ENCODE measurements around the gene AADAC.
"Not testable (repeated sequence)": the region's sequence is repeated elsewhere in the genome, so short reads cannot be mapped to it uniquely, and the experiment has no call there.

Gene AADAC

DNA sequence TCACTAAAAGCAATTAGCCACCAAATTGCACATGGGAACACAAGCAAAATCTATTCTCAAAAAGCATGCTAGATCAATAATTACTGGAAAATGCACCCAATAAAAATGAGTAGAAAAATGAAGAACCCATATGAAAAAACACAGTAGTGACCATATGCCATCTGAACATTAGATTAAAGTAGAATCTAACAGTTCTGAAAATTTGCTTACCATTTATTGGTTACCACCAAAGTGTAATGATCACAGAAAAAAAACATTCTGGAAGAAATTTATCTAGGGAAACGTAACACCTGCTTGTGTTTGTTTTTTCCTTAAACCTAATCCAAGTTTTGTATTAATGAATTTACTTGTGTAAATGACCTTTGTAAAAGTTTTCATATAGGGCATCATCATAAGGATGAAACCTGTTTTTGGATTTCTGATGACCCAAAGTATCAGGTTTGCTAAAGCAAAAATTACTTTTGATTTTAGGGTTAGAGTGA is 37.6 kb upstream of the AADAC start:
- Mint-ChIP-seq H3K4me1 (no peaks in the 10 kb centered on the region), H3K27me3 (ENCODE audit: low read depth) (no peaks in the 10 kb centered on the region), H3K36me3 (ENCODE audit: low read depth) (no peaks in the 10 kb centered on the region), H3K9me3 (no peaks in the 10 kb centered on the region), H3K27ac (no peak overlapping the region), H3K4me3 (no peak overlapping the region)
- TF ChIP-seq, protein P1, sequence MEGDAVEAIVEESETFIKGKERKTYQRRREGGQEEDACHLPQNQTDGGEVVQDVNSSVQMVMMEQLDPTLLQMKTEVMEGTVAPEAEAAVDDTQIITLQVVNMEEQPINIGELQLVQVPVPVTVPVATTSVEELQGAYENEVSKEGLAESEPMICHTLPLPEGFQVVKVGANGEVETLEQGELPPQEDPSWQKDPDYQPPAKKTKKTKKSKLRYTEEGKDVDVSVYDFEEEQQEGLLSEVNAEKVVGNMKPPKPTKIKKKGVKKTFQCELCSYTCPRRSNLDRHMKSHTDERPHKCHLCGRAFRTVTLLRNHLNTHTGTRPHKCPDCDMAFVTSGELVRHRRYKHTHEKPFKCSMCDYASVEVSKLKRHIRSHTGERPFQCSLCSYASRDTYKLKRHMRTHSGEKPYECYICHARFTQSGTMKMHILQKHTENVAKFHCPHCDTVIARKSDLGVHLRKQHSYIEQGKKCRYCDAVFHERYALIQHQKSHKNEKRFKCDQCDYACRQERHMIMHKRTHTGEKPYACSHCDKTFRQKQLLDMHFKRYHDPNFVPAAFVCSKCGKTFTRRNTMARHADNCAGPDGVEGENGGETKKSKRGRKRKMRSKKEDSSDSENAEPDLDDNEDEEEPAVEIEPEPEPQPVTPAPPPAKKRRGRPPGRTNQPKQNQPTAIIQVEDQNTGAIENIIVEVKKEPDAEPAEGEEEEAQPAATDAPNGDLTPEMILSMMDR (IDR thresholded peaks at IDR 0.05; ENCODE audit: unreplicated experiment in 3 of 3), result no peak

DNA sequence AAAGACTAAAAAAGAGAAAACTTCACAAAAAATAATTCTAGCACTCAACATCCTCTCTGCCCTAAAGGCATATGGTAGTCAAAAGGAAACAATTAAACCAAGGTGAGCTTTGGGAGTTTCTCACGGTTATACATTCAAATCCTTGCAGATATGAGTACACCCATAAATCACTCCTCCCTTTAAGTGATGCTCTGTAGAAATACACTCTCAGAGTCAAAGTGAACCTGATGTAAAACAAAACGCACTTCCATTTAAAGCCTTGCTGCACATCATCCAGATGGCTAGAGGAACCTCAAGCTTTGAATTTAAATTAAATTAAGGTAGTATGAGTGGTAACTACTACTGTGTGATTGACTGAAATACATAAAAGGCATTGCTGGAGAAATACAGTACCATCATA is 36.0 kb upstream of the AADAC start:
- TF ChIP-seq, protein P1 (IDR thresholded peaks at IDR 0.05; ENCODE audit: unreplicated experiment in 3 of 3), result no peak
- Mint-ChIP-seq H3K4me3 (no peak overlapping the region), H3K36me3 (ENCODE audit: low read depth) (no peaks in the 10 kb centered on the region), H3K9me3 (no peaks in the 10 kb centered on the region), H3K27ac (no peak overlapping the region), H3K27me3 (ENCODE audit: low read depth) (no peaks in the 10 kb centered on the region), H3K4me1 (no peaks in the 10 kb centered on the region)

DNA sequence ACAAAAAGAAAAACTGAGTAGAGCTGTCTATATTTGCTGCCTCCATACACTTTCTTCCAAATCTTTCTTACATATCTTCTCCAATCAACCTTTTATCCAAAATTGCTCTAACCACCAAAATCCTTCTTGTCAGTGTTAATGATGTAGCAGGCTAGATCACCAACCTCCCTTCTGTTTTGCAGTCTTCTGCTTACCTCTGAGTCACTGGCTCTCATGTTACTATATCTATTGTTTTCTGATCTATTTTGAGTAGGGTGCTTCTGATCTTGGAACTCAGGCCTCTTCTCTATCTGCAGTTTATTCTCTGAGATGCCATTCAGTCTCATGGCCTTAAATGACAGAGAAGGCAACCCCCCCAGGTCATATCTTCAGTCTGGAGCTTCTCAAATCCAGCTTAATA is 26.3 kb upstream of the AADAC start:
- Mint-ChIP-seq H3K27ac (no peak overlapping the region), H3K4me3 (no peak overlapping the region), H3K27me3 (ENCODE audit: low read depth) (no peaks in the 10 kb centered on the region), H3K4me1 (no peaks in the 10 kb centered on the region), H3K9me3 (peaks cover 2% of the 10 kb centered on the region), H3K36me3 (ENCODE audit: low read depth) (no peaks in the 10 kb centered on the region)
- TF ChIP-seq, protein P1 (IDR thresholded peaks at IDR 0.05; ENCODE audit: unreplicated experiment in 3 of 3), result no peak

DNA sequence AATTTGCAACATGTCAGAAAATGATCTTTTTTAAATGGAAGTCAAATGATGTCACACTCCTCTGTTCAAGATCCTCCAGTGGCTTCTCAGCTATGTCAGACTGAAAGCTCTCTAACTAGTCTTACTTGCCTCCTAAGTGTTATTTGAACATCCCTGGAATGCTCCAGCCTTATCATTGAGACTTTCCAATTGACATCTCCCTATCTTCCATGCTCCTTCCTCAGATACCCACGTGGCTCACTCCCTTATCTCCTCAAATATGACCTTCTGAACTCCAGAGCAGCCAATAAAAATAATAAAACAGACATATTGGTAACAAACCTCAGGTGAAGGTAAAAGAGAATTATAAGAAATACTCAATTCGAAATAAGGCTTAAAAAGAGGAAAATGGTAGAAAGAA is 25.5 kb upstream of the AADAC start:
- H3K9me3 Mint-ChIP-seq, result peaks cover 2% of the 10 kb centered on the region

DNA sequence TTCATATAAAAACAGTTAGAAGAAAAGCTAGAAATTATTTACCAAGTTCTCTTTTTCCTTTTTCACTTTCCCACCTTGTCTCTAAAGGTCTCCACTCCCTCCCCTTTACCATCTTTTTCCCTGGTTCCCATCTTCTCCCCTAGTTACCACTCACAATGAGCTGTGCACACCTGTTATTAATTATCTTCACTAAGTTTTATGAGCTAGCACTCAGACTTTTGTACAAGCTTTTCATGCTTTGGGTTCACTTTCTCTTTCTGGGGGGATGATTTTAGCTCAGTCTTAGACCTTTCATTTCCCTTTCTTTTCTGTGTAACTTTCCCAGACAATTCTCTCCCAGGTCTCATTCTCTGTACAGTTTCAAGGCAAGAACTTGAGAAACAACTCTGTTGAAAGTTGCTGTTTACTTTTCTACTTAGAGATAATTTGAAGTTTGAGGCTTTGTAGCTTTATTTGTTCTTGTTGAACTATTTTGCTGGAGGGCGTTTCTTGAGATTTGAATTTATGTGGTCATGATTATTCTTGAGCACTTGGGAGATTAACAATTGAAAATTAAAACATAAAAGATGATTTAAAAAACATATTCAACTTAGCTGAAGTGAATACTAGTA is 24.0 kb upstream of the AADAC start:
- no peaks in the 10 kb centered on the region for H3K36me3 Mint-ChIP-seq (ENCODE audit: low read depth)
- no peak overlapping the region for H3K4me3 Mint-ChIP-seq

More for the DNA sequence above, 25.5 kb upstream of the AADAC start:
- H3K4me1 Mint-ChIP-seq, result no peaks in the 10 kb centered on the region
- no peak overlapping the region for H3K4me3 Mint-ChIP-seq
- H3K27ac Mint-ChIP-seq, result no peak overlapping the region
- no peaks in the 10 kb centered on the region for H3K36me3 Mint-ChIP-seq (ENCODE audit: low read depth)
- TF ChIP-seq, protein P1 (IDR thresholded peaks at IDR 0.05; ENCODE audit: unreplicated experiment in 3 of 3), result no peak
- no peaks in the 10 kb centered on the region for H3K27me3 Mint-ChIP-seq (ENCODE audit: low read depth)

DNA sequence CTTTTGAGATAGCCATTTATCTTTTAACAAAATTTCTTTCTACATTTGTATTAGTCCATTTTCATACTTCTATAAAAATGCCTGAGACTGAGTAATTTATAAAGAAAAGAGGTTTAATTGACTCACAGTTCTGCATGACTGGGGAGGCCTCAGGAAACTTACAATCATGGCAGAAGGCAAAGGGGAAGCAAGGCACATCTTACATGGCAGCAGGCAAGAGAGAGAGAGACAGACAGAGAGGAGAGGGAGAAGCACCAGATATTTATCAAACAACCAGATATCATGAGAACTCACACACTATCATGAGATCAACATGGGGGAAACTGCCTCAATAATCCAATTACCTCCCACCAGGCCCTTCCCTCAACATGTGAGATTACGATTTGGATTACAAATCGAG is 23.2 kb upstream of the AADAC start:
- H3K4me3 Mint-ChIP-seq; H3K36me3 Mint-ChIP-seq (ENCODE audit: low read depth); H3K27ac Mint-ChIP-seq; H3K4me1 Mint-ChIP-seq; H3K27me3 Mint-ChIP-seq (ENCODE audit: low read depth); H3K9me3 Mint-ChIP-seq: not testable (repeated sequence)

More for the DNA sequence above, 24.0 kb upstream of the AADAC start:
- H3K27me3 Mint-ChIP-seq (ENCODE audit: low read depth), result no peaks in the 10 kb centered on the region
- peaks cover 2% of the 10 kb centered on the region for H3K9me3 Mint-ChIP-seq
- TF ChIP-seq, protein P1 (IDR thresholded peaks at IDR 0.05; ENCODE audit: unreplicated experiment in 3 of 3), result no peak
- H3K4me1 Mint-ChIP-seq, result no peaks in the 10 kb centered on the region
- no peak overlapping the region for H3K27ac Mint-ChIP-seq

Data from nephron (organoid).